HTERT RPE-1 (cell line): ENCODE data around the gene TMEM98.
"Not testable (repeated sequence)": the region's sequence is repeated elsewhere in the genome, so short reads cannot be mapped to it uniquely, and the experiment has no call there.

Experiments used
- in situ Hi-C: fragments of 300-500 bp; cut with MboI; formaldehyde crosslinking; loops from 4 replicates; pipeline ENCODE4 v1.14.3; 2020; ENCODE audit warnings: low sequenced_read_pairs

TMEM98 gene, protein sequence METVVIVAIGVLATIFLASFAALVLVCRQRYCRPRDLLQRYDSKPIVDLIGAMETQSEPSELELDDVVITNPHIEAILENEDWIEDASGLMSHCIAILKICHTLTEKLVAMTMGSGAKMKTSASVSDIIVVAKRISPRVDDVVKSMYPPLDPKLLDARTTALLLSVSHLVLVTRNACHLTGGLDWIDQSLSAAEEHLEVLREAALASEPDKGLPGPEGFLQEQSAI

DNA sequence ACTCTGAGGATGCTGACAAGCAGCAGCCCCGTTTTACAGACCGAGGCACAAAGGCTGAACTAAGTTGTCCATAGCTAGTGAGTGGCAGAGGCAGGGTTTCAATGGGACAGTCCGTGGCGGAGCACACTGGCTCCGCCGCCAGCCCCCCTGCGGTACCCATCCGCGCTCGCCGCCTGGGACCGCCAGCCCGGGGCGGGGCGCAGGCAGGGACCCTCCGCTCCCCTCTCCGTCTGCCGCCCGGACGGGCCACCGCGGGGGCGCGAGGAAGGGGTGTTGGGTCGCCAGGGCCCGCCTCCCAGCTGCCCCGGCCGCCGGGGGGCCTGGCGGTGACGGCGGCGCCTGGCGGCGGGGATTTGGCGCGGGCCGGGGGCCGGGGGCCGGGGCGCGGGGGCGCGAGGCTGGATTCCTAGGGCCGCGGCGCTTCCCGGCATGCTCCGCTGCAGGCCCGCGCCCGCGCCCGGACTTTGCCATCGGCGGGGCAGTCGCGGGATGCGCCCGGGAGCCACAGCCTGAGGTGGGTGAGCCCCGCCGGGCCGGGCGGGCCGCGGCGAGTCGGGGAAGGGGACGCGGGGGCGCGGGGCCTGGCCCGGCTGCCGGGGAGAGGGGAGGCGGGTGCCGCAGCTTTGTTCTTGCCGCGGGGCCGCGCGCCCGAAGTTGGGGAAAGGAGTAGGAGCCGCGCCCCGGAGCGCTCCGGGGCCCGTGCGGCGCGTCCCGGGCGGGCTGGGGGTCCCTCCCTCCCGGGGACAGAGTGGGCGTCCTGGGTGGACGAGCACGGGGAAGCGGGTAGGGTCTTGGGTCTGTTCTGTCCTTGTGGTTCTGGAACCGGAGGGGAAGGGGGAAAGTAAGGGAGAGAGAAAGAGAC, at the start of gene TMEM98:
Gene TMEM98, plus strand, starts transcription at position 430 of the 862 bp plus-strand sequence. CDS start 3,376 bp downstream, outside the sequence.
- in situ Hi-C loops, result no loop called here

- in situ Hi-C loops, result no loop called here
Observed at GRCh38 chr17:32878211-32878610, 49.7 kb upstream of the TMEM98 start.

DNA sequence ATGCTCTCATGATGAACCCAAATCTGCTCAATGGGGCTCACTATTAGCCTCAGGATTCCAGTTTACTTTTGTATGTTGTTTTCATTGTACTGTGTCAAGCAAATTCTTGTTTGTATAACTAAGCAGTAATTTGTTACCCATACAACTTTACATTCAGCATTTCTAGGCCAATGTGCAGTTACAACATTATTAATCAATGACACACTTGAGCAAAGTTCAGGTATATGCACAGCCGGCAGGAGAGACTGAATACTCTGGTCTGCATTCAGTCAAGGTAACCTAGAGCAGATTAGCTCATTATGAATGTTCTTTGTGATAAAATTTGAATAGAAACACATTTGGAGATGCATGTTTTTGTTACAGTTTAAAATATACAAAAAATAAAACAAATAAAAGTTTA, 48.8 kb upstream of the TMEM98 start:
- in situ Hi-C loops, result no loop called here

DNA sequence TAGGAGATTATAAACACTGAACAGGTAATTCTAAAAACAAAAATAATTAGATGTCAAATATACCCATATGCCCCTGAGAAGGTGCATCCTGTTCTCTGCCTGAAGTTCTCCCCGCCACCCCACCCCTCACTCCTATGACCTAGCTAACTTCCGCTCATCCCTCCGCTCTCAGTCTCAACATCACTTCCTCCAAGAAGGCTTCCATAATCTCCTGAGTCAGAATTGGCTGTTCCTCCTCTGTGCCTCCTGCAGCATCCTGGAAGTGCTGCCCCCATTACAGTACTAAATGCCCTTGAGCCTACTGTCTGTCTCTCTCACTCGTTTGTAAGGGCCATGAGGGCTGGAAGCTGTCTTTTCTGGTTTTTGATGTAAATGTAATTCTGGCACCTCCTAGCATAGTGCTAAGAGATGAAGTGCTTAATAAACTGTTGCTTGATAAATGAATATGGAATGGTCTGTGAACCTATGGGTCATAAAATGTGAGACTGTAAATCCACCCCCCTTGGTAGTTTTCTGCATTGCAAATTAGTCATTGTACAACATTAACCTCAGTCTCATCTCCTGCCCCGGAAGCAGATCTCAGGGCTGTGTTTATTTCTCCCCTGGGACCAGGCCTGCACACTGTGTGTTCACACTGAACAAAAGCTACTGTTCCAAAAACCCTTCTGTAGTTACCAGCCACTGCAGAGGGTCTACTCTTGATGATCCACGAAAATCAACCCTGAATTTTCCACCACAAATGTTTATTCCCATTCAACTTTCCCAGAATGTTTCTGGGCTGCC, 47.1 kb upstream of the TMEM98 start:
- in situ Hi-C loops, result no loop called here

- in situ Hi-C loops, result no loop called here
Observed at GRCh38 chr17:32882029-32882428, 45.9 kb upstream of the TMEM98 start.

DNA sequence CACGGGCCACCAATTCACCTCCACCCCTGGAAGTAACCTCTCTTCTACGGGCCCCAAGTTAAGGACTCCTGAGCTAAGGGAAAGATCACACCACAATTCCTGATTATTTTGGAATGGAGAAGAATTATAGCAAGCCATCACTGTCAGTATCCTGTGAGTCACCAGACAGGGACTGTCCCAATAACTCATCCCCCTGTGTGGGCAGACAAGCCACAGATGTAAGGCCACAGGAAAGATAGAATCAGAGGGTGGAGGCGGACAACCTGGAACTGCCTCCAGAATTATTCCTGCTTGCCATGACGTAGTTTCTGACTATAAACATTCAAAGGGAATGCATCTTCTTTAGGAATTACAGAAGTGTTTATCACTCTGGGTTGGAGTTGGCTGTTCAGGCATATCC, 45.2 kb upstream of the TMEM98 start:
- in situ Hi-C loops, result no loop called here

DNA sequence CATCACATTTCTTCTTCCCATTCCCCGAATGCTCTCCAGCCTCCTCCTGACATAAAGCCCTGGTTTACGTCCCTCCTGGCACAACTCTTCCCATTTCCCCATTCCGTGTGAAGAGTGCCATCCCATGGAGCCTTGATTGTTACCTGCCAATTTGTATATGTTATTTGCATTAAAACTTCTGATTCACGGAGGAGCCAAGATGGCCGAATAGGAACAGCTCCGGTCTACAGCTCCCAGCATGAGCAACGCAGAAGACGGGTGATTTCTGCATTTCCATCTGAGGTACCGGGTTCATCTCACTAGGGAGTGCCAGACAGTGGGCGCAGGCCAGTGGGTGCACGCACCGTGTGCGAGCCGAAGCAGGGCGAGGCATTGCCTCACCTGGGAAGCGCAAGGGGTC, 41.0 kb upstream of the TMEM98 start:
- in situ Hi-C loops, result not testable (repeated sequence)

GRCh38 chr17:32887410-32887809, 40.5 kb upstream of the TMEM98 start:
- in situ Hi-C loops, result not testable (repeated sequence)

DNA sequence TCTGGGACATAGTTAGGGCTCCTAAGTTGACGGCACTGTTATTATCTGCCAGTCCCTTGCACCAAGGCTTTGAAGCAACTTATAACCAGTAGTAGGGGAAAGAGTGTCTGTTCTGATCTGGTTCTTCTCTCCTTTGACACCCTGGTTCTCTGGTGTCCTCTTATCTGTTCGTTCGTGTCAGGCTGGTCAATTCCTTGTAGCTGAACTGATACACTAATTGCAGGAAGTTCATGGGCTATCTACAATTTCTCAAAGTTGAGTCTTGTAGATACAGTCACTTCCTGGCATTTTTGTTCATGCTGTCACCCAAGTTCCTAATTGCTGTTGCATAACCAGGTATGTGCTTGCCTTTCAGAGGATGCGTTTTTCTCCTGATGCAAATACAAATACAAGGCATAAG, 33.7 kb upstream of the TMEM98 start:
- in situ Hi-C loops, result no loop called here

DNA sequence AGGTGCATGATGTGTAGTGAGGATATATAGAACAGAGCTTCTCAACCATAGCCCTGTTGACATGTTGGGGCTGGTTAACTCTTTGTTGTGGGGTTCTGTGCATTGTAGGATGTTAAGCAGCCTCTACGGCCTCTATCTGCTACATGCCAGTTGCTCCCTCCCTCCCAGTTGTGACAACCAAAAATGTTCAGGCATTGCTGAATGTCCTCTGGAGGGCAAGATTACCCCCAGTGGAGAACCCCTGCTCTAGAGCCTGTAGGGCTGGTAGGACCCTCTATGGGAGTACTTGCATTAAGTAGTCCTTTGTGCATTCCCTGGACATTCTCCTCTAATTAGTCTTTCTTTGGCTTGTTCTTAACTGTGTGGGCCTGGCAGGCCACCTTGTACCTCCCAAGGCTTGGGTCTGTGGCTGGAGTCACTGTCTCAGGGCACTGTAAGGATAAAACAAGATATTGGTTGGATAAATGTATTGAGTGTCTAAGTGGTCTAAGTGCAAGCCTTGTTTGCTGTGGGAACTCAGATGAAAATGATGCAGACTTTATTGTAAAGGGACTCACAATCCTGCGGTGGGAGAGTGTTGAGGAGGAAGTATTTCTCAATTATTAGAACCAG, 31.2 kb upstream of the TMEM98 start:
- in situ Hi-C loops, result no loop called here

- in situ Hi-C loops, result no loop called here
Observed at GRCh38 chr17:32899236-32900013, 28.5 kb upstream of the TMEM98 start.

DNA sequence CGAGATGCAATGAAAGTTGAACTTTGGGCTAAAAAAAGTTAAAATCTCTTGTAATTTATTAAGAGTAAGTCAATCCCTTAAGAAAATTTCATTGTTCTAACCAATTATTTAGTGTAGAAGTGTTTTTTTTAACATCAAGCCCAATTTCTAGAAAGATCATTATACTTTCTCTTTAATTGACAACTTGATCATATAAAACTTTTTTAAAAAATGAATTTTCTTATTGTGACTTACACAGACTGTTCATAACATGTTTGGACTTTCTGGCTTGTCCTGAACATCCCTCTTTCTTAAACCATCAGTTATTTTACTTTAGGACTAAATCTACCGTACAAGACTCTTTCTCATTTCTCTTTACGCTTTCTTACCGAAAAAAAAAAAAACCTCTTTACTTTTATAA, 26.2 kb upstream of the TMEM98 start:
- in situ Hi-C loops, result no loop called here

DNA sequence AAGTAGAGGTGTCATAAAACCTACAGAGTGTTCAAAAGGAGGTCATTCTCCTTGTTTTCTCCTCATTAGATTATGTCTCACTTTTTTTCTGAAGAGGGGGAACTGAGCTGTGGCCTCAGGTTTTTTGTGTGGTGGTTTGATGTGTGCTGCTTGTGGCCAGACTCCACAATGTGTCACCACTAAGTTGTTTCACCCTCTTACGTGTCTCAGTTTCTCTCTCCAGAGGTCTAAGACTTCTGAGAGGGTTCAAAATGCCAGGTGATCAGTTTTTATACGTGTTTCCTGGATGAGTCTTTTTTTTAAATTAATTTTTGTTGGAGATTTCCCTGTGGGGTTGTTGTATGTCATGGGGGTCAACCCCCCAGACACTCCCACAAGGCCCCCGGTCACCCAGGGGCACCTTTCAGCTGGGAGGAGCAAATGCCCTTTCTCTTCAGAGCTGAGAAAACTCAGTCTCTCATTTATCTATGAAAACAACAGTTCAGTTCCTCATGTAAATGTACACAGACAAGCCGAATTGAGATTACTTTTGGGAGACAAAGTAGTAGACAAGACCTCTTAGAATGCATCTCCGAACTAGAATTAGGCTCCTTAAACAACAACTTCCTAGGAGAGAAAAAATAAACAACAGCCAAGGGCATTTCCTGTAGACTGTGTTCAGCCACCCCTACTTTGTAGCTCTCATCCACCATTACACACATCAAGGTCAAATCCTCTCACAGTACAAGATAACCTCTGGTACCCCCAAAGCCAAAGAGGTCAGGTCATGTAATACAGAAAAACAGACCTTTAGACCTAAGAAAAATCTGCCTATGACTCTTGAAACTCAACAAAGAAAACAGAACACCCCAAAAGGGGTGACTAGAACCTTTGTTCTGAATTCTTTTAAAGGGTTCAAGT, 23.9 kb upstream of the TMEM98 start:
- in situ Hi-C loops, result no loop called here

GRCh38 chr17:32904891-32905290, 23.1 kb upstream of the TMEM98 start:
- in situ Hi-C loops, result no loop called here

DNA sequence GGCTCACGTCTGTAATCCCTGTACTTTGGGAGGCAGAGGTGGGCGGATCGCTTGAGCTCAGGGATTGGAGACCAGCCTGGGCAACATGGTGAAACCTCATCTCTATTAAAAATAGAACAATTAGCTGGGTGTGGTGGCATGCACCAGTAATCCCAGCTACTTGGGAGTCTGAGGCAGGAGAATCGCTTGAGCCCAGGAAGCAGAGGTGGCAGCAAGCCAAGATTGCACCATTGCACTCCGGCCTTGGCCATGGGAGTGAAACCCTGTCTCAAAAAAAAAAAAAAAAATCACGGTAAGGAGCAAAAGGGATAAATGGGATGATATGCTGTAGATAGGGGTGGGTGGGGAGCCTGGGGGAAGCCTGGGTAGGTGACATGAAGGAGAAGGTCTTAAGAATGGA, 20.4 kb upstream of the TMEM98 start:
- in situ Hi-C loops, result no loop called here

DNA sequence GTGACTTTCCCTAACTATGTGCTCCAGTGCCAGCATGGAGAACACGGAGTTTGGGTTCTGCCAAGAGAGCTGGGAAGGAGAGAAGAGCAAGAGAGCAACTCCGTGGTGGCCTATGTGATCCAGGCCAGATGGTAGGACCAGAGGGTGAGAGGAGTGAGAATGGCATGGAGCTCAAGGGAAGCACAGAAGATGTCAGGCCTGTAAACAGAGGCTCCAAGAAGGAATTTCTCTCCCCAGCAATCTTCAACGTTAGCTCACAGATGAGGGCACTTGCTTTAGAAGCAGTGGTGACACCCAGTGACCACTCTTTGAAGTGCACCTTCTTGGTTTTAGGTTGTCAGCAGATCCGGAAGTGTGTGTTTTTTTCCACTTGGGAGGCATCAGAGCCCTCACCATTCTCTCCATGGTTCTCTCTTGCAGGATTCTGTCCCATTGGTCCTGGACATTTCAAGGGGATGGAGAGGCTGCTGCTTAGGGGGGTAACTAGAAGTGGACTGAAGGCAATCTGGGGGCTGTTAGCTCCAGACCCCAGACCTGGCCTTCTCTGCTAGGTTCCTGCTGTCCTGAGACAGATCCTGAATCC, 18.1 kb upstream of the TMEM98 start:
- in situ Hi-C loops, result no loop called here

GRCh38 chr17:32910769-32911168, 17.2 kb upstream of the TMEM98 start:
- in situ Hi-C loops, result no loop called here

DNA sequence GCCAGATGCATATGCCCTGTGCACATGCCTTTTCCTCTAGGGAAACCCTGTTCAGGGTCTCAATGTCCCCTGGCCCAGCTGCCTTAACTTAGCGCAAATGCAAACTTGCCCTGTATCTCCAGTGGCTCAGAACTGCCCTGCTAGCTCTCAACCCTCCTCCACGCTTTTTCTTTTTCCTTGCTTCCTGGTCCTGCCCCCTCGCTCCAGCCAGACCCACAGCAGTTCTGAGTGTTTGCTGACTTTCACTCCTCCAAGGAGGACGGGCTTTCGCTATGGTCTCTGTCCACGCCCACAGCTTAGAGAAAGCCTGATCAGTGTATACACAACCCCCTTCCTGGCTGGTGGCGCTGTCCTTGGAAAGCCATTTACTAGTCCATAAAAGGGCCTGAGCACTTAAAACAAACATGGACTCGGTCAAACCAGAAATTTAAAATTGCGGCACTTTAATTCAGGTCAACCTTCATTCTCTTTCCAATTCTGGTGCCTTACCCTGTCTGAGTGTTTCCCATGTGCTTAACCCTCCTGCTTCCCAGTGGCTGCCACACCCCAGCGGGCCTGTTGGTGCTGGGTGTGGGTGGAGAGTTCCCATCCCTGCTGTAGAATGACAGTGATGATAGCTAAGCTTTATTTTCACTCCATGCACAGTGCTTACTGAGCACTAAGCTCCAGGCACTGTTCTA, 15.6 kb upstream of the TMEM98 start:
- in situ Hi-C loops, result no loop called here
